Stimulated activated CD8-positive, alpha-beta memory T cell treated with anti-CD3 and anti-CD28 coated beads, Interleukin-4, amount 100 ng/mL, for 1 hour (primary cell): ENCODE data around the gene ZNF396.

ENCODE experiments used
- DNase-seq, 2 donors: peaks; one replicate each; pipeline ENCODE4 v3.0.0-alpha.2; 2020; ENCODE audit warnings: low read depth in 2 of 2, low spot score in 1 of 2

Gene ZNF396

DNA sequence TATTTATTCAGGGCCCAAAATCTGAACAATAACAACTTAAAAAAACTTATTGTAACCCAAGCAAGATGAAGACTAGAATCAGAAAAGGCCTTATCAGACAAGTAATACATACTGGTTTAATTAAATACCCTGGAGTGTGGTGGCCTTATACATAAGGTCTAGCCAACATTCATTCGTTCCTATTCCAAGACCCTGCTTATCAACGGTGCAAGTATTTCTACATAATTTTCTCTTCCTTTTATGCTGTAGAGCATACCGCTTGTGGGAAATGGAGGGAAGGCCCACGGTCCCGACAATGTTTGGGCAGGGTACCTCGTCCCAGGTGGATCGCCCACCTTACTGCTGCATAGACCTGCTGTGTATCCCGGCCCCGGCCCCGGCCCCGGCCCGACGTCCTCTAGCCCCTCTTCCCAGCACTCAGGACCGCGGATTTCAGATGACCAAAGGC is 33.6 kb downstream of the ZNF396 start:
- no peak for DNase-seq

- DNase-seq = no peak
Observed at GRCh38 chr18:35337286-35337685, 39.9 kb downstream of the ZNF396 start.

DNA sequence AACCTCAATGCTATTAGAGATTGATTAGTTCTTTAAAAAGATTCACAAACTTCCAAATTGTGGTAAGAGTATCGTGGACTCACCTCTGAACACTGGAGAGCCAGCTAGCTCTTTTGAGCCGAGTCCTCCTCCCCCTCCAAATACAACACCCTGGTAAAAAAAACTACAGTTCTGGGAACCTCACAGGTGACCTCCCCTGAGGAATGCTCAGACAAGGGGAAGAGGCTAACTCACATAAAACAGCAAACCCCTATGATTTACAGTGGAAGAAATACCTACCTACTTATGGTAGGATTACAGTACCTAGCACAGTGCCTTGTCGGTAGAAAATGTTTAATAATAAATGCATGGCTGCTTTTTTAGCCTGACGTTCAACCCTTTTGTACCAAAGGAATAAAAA is 41.3 kb downstream of the ZNF396 start:
- DNase-seq = no peak

- DNase-seq = no peak
Observed at GRCh38 chr18:35334821-35335220, 42.3 kb downstream of the ZNF396 start.

- no peak for DNase-seq
Observed at GRCh38 chr18:35334212-35334611, 42.9 kb downstream of the ZNF396 start.

GRCh38 chr18:35331367-35332087 is 45.6 kb downstream of the ZNF396 start:
- DNase-seq = no peak

DNA sequence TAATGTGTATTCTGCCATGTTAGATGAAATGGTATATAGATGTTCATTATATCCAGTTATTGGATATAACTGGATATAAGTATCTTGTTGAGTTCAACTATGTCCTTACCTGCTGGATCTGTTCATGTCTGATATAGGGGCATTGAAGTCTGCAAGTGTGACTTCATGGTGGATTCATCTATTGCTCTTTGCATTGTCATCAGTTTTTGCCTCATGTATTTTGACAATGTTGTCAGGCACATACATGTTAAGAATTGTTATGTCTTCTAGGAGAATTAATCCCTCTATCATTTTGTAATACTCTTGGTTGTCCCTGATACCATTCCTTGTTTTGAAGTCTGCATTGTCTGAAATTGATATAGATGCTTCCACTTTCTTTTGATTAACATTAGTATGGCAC is 48.3 kb downstream of the ZNF396 start:
- DNase-seq = no peak

- DNase-seq = no peak
Observed at GRCh38 chr18:35326695-35327387, 50.3 kb downstream of the ZNF396 start.

DNA sequence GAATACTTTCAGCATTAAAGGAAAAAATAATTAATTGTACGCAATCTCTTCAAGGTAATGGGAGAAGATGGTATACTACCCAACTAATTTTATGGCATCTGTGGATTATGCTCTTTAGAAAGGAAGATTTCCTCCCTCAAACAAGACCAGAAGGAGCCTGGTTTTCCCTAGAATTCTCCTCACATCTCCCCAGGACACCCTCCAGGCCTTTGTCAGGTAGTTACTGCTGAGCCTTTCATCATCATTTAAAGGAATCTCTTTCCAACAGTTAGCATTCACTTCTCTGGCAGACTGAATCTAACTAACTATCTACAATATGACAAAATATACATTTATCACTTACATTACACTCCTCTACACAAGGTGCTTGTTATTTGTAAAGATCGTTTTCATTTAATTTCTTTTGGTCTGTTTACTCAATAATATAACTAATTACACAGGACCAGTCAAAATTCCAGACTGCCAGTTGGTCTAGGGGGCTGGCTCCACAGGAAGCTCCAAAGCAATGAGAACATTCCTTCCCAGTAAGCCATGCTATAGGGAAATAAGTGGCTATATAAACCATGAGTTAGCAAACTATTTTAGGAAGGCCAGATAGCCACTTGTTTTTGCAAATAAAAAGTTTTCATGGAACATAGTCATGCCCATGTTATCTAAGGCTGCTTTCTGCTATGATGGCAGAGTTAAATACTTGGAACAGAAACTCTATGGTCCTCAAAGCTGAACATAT is 52.0 kb downstream of the ZNF396 start:
- DNase-seq = no peak

GRCh38 chr18:35322486-35323458 is 54.4 kb downstream of the ZNF396 start:
- DNase-seq = no peak
